H1 (cell line): Measurements from ENCODE around the gene PLPPR2. TPM values are rescaled to one million over a fixed set of nuclear protein-coding genes. Genes with fewer than 3 reads are reported as not detected.
A peak's percentile ranks its signal among the peaks of the same experiment; 100 is the strongest.

Source experiments
- ATF2 ChIP-seq: IDR thresholded peaks from 2 replicates; pipeline ENCODE4 v1.6.1; 2012; ENCODE audit warnings: low read length, inconsistent platforms
- CBX8 ChIP-seq: fragments of 300-800, 300-1000 bp; sonication (generic); IDR thresholded peaks from 2 replicates; pipeline ENCODE4 v1.7.1; 2016; ENCODE audit warnings: low read depth, low read length, borderline replicate concordance
- EZH2 ChIP-seq: fragments of 200-600 bp; sonication (generic); IDR thresholded peaks from 2 replicates; pipeline ENCODE4 v1.7.1; 2012; ENCODE audit warnings: low read depth, mild to moderate bottlenecking, moderate library complexity, low read length, inconsistent platforms; ENCODE audit not compliant: severe bottlenecking
- NRF1 ChIP-seq: IDR thresholded peaks from 2 replicates; pipeline ENCODE4 v1.6.1; 2011; ENCODE audit warnings: mild to moderate bottlenecking, low read depth, low read length, improper control_type of control experiment
- PHF8 ChIP-seq: fragments of 200-600 bp; sonication (generic); conservative IDR thresholded peaks from 2 replicates; pipeline ENCODE4 v1.7.1; 2012; ENCODE audit warnings: low read depth, mild to moderate bottlenecking, inconsistent platforms, low read length, moderate library complexity
- YY1 ChIP-seq: IDR thresholded peaks from 2 replicates; pipeline ENCODE4 v1.6.1; 2011; ENCODE audit warnings: low read depth, mild to moderate bottlenecking, low read length
- polyA plus RNA-seq, 7 experiments: library from polyadenylated mRNA; depleted of rRNA in 3 of 7; stranded (reverse) in 5 of 7; unstranded in 2 of 7; fragments of >200 nt in 5 of 7; fragments of 200-250 nt in 2 of 7; gene quantifications; 1 replicate in 5 of 7; 2 replicates in 1 of 7; 4 replicates in 1 of 7; pipeline versions ENCODE4 v1.2.1 to v1.2.3, GENCODE V29; 2011 to 2013; ENCODE audit warnings: missing spikeins in 2 of 7, mixed read lengths in 2 of 7
- total RNA-seq: library from RNA; stranded (reverse); fragmentation: NEBNext Ultra II Directional; extraction: Animal tissue kit (Norgen Biotek cat#: 25700); gene quantifications from 2 replicates; pipeline ENCODE4 v1.2.1, GENCODE V29; 2021
- TF ChIP-seq, protein P1 (sequence below): fragments of 300-600 bp; sonication (generic); IDR thresholded peaks from 2 replicates; pipeline ENCODE4 v1.7.1; 2012; ENCODE audit warnings: low read length, moderate library complexity, mild to moderate bottlenecking, inconsistent platforms; ENCODE audit not compliant: insufficient replicate concordance

PLPPR2 gene
- total and polyA plus RNA-seq, 2 of the 8 experiments (the other 6 are each of a cell fraction or from before 2014, with no cell fraction given) = 7.2 to 11.7 TPM

DNA sequence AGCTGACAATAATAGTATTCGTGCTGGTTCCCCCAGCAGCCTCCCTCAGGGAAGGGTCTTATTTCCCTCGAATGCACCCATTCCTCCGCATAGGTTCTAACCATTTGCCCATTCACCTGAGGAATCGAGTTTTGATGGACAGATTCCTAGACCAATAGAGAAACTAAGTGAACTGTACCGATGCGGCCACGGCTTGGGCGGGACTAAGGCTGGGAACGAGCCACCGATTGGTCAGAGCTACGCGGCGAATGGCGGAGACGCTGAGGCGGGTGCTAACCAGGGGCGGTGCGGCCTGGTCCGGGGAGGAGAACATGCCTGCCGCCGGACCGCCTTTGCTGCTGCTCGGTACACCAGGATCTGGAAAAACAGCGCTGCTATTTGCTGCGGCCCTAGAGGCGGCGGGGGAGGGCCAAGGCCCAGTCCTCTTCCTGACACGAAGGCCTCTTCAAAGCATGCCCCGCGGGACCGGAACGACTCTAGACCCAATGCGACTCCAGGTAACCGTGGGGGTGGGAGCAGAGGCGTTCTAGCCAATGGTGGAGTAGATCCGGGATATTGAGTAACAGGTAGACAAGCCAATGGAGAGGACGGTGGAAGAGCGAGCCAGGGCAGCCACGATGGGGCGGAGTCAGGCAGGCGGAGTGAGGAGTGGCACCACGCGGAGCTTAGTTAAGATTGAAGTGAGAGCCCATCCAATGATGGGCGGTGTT lies 19.4 kb downstream of the PLPPR2 start, which contains the start of gene SWSAP1 (continued):
- no peak for TF ChIP-seq CBX8
- TF ChIP-seq EZH2 = no peak
- TF ChIP-seq, protein P1, sequence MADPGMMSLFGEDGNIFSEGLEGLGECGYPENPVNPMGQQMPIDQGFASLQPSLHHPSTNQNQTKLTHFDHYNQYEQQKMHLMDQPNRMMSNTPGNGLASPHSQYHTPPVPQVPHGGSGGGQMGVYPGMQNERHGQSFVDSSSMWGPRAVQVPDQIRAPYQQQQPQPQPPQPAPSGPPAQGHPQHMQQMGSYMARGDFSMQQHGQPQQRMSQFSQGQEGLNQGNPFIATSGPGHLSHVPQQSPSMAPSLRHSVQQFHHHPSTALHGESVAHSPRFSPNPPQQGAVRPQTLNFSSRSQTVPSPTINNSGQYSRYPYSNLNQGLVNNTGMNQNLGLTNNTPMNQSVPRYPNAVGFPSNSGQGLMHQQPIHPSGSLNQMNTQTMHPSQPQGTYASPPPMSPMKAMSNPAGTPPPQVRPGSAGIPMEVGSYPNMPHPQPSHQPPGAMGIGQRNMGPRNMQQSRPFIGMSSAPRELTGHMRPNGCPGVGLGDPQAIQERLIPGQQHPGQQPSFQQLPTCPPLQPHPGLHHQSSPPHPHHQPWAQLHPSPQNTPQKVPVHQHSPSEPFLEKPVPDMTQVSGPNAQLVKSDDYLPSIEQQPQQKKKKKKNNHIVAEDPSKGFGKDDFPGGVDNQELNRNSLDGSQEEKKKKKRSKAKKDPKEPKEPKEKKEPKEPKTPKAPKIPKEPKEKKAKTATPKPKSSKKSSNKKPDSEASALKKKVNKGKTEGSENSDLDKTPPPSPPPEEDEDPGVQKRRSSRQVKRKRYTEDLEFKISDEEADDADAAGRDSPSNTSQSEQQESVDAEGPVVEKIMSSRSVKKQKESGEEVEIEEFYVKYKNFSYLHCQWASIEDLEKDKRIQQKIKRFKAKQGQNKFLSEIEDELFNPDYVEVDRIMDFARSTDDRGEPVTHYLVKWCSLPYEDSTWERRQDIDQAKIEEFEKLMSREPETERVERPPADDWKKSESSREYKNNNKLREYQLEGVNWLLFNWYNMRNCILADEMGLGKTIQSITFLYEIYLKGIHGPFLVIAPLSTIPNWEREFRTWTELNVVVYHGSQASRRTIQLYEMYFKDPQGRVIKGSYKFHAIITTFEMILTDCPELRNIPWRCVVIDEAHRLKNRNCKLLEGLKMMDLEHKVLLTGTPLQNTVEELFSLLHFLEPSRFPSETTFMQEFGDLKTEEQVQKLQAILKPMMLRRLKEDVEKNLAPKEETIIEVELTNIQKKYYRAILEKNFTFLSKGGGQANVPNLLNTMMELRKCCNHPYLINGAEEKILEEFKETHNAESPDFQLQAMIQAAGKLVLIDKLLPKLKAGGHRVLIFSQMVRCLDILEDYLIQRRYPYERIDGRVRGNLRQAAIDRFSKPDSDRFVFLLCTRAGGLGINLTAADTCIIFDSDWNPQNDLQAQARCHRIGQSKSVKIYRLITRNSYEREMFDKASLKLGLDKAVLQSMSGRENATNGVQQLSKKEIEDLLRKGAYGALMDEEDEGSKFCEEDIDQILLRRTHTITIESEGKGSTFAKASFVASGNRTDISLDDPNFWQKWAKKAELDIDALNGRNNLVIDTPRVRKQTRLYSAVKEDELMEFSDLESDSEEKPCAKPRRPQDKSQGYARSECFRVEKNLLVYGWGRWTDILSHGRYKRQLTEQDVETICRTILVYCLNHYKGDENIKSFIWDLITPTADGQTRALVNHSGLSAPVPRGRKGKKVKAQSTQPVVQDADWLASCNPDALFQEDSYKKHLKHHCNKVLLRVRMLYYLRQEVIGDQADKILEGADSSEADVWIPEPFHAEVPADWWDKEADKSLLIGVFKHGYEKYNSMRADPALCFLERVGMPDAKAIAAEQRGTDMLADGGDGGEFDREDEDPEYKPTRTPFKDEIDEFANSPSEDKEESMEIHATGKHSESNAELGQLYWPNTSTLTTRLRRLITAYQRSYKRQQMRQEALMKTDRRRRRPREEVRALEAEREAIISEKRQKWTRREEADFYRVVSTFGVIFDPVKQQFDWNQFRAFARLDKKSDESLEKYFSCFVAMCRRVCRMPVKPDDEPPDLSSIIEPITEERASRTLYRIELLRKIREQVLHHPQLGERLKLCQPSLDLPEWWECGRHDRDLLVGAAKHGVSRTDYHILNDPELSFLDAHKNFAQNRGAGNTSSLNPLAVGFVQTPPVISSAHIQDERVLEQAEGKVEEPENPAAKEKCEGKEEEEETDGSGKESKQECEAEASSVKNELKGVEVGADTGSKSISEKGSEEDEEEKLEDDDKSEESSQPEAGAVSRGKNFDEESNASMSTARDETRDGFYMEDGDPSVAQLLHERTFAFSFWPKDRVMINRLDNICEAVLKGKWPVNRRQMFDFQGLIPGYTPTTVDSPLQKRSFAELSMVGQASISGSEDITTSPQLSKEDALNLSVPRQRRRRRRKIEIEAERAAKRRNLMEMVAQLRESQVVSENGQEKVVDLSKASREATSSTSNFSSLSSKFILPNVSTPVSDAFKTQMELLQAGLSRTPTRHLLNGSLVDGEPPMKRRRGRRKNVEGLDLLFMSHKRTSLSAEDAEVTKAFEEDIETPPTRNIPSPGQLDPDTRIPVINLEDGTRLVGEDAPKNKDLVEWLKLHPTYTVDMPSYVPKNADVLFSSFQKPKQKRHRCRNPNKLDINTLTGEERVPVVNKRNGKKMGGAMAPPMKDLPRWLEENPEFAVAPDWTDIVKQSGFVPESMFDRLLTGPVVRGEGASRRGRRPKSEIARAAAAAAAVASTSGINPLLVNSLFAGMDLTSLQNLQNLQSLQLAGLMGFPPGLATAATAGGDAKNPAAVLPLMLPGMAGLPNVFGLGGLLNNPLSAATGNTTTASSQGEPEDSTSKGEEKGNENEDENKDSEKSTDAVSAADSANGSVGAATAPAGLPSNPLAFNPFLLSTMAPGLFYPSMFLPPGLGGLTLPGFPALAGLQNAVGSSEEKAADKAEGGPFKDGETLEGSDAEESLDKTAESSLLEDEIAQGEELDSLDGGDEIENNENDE = no peak
- TF ChIP-seq NRF1 = no peak
- TF ChIP-seq PHF8 = peak; percentile 100
- TF ChIP-seq YY1 = peak; percentile 82; the same call in 1 of the 2 replicates
- TF ChIP-seq ATF2 = peak; percentile 37; the same call in 1 of the 2 replicates
